ENCODE results near the gene LY6G6F.

GRCh38 chr6:31691078-31691463 lies 15.6 kb upstream of the LY6G6F start:
- TF ChIP-seq CTCF (IDR thresholded peaks at IDR 0.05) = no peak
- TF ChIP-seq EP300 (IDR thresholded peaks at IDR 0.05) = no peak
- no peak for TF ChIP-seq POLR2A (IDR thresholded peaks at IDR 0.05)
- TF ChIP-seq POLR2AphosphoS5 (IDR thresholded peaks at IDR 0.05) = no peak
